ENCODE results near the gene EARS2.

GRCh38 chr16:23480257-23480656 lies 76.9 kb downstream of the EARS2 start:
- TF ChIP-seq POLR2A (IDR thresholded peaks at IDR 0.05; ENCODE audit: extremely low read depth, insufficient read length), result no peak
- TF ChIP-seq CTCF (IDR thresholded peaks at IDR 0.05; ENCODE audit: low read depth, low read length), result no peak
- no peak for TF ChIP-seq MAX (IDR thresholded peaks at IDR 0.05; ENCODE audit: low read depth, low read length)
